ENCODE measurements around the gene TUBB2A. TPM values are rescaled to one million over a fixed set of nuclear protein-coding genes. Genes with fewer than 3 reads are reported as not detected.

Gene TUBB2A
- total and polyA plus RNA-seq, 2 of the 13 experiments (the other 11 are each of a cell fraction or from before 2014, with no cell fraction given), result 35.3 to 106 TPM

DNA sequence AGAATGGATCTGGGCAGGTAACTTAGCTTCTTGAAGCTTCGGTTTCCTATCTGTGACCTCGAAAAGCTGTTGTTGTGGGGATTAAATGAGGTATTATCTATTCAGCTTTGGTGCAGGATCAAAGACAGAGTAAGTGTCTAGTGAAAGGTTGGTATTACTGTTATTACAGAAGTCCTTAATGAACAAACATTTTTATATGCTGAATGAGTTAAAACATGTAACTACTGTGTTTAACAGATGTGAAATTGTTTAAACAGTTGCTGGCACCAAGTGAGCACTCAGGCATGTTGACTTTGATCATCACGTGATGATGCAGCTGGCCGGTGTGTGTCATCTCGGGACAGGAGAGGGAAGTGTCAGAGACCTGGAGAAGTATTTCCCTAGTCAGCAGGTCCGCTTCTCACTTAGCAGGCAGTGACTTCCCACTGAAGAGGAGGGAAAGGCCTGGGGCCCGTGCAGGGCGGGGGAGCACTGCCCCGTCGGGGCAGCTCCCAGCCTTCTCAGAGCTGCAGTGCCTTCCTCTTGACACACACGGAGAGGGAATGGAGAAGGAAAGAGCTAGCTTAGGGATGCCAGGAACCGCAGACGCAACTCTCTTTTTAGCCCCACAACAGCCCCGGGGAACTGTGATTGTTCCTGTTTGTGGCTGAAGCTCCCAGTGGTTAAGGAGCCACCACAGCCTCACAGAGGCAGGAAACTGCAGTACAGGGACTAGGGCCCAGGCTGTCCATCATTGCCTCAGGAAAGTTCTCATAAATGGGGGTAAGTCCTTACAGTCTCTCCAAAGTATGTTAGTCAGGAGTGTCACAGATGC lies 18.0 kb downstream of the TUBB2A start (continued):
- TF ChIP-seq ZBED4 (CRISPR knock-in tag; IDR thresholded peaks at IDR 0.05; ENCODE audit: borderline replicate concordance) (peak; percentile 68; the same call in 1 of the 2 replicates), AHDC1 (CRISPR knock-in tag; IDR thresholded peaks at IDR 0.05; ENCODE audit: borderline replicate concordance) (peak; percentile 78; the same call in 1 of the 2 replicates), ZNF121 (CRISPR knock-in tag; IDR thresholded peaks at IDR 0.05) (0 out of 2 replicates have a peak, but pooled peaks have one; percentile 35), RNF219 (CRISPR knock-in tag; IDR thresholded peaks at IDR 0.05) (peak; percentile 88; the same call in 1 of the 2 replicates), IRF2 (CRISPR knock-in tag; IDR thresholded peaks at IDR 0.05) (peak; percentile 92), TAF1 (CRISPR knock-in tag; IDR thresholded peaks at IDR 0.05) (no peak; the same call in 1 of the 2 replicates), ISL2 (CRISPR knock-in tag; IDR thresholded peaks at IDR 0.05) (peak; percentile 91), ZNF430 (CRISPR knock-in tag; IDR thresholded peaks at IDR 0.05) (no peak), RARG (CRISPR knock-in tag; IDR thresholded peaks at IDR 0.05; ENCODE audit: low read depth) (peak; percentile 90; the same call in 1 of the 2 replicates), KDM4B (CRISPR knock-in tag; IDR thresholded peaks at IDR 0.05) (peak; percentile 57; the same call in 1 of the 2 replicates), ERF (CRISPR knock-in tag; IDR thresholded peaks at IDR 0.05) (peak; percentile 96), CHD4 (IDR thresholded peaks at IDR 0.05; ENCODE audit: borderline replicate concordance, low read length) (peak; percentile 35; the same call in 1 of the 2 replicates), FOSL2 (CRISPR knock-in tag; IDR thresholded peaks at IDR 0.05) (peak; percentile 96)
- TF ChIP-seq, protein P1, sequence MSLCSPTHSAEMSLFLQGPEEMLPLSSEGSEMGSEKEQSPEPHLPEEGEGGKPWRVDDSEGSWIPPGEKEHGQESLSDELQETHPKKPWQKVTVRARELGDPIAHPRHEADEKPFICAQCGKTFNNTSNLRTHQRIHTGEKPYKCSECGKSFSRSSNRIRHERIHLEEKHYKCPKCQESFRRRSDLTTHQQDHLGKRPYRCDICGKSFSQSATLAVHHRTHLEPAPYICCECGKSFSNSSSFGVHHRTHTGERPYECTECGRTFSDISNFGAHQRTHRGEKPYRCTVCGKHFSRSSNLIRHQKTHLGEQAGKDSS (CRISPR knock-in tag; IDR thresholded peaks at IDR 0.05; ENCODE audit: borderline replicate concordance, low read depth), result peak; percentile 91

Measured in HepG2 (cell line).